Upper lobe of left lung (tissue), 6 donors: ENCODE data around the gene BTBD9. TPM values are rescaled to one million over a fixed set of nuclear protein-coding genes. Genes with fewer than 3 reads are reported as not detected.

ENCODE experiments used
- ATAC-seq, 2 donors: fragments of 200-7000 bp; cut with Tn5 transposase; one replicate each; pipeline ENCODE4 v1.9.1; 2022; ENCODE audit warnings: mild to moderate bottlenecking in 2 of 2, moderate library complexity in 2 of 2; ENCODE audit not compliant: low FRiP score in 2 of 2
- DNase-seq, 2 donors: peaks; one replicate each; pipeline ENCODE4 v3.0.0-alpha.2; 2019 to 2020
- H3K27ac ChIP-seq, 4 donors: fragments of 200-600 bp; sonication (generic); one replicate each; pipeline ENCODE4 v1.5.1; 2016 to 2019
- H3K27me3 ChIP-seq, 4 donors: fragments of 200-600 bp; sonication (generic); one replicate each; pipeline ENCODE4 v1.5.1; 2017 to 2019
- H3K36me3 ChIP-seq, 4 donors: fragments of 200-600 bp; sonication (generic); one replicate each; pipeline ENCODE4 v1.5.1; 2016 to 2019
- H3K4me1 ChIP-seq, 4 donors: fragments of 200-600 bp; sonication (generic); one replicate each; pipeline ENCODE4 v1.5.1; 2018 to 2019
- H3K4me3 ChIP-seq, 4 donors: fragments of 200-600 bp; sonication (generic); one replicate each; pipeline ENCODE4 v1.5.1; 2017 to 2019; ENCODE audit warnings: mild to moderate bottlenecking in 2 of 4, moderate library complexity in 1 of 4
- H3K9me3 ChIP-seq, 4 donors: fragments of 200-600 bp; sonication (generic); one replicate each; pipeline ENCODE4 v1.5.1; 2018 to 2019
- CTCF ChIP-seq, 6 experiments: fragments of 450-650 bp in 4 of 6; fragments of 200-600 bp in 2 of 6; sonication (generic) in 2 of 6; IDR thresholded peaks; one replicate each; pipeline ENCODE4 v1.5.1; 2016 to 2019; ENCODE audit warnings: antibody characterized with exemption in 6 of 6
- EP300 ChIP-seq, 4 donors: sonication (generic); formaldehyde crosslinking; IDR thresholded peaks; one replicate each; pipeline ENCODE4 v1.5.1; 2017; ENCODE audit warnings: antibody characterized with exemption in 4 of 4, control low read depth in 2 of 4
- POLR2A ChIP-seq, 4 donors: fragments of 450-650 bp; IDR thresholded peaks; one replicate each; pipeline ENCODE4 v1.5.1; 2016 to 2017; ENCODE audit warnings: antibody characterized with exemption in 4 of 4, mild to moderate bottlenecking in 2 of 4
- POLR2AphosphoS5 ChIP-seq, 2 donors: sonication (generic); formaldehyde crosslinking; IDR thresholded peaks; one replicate each; pipeline ENCODE4 v1.5.1; 2017; ENCODE audit warnings: antibody characterized with exemption in 2 of 2
- WGBS, 2 donors: methylation state at CpG; one replicate each; pipeline ENCODE4 v1.1.5; 2017 to 2018; 5-methylcytosine and 5-hydroxymethylcytosine counted together
- total RNA-seq, 6 donors: library from RNA; depleted of rRNA in 4 of 6; stranded (reverse); fragments of >200 nt in 4 of 6; gene quantifications; one replicate each; pipeline versions ENCODE4 v1.1.0 to v1.2.1, GENCODE V29; 2016 to 2021
- donor health status: DM: no; HTN: no; CAD: no; lungs with moderate emphysema.
- donor health status: DM: no; HTN: yes; CAD: no; lungs with severe emphysema.

The BTBD9 gene
- total RNA-seq, 6 donors from 2014 or later: 18.2 to 60.8 (median 44.9) TPM

DNA sequence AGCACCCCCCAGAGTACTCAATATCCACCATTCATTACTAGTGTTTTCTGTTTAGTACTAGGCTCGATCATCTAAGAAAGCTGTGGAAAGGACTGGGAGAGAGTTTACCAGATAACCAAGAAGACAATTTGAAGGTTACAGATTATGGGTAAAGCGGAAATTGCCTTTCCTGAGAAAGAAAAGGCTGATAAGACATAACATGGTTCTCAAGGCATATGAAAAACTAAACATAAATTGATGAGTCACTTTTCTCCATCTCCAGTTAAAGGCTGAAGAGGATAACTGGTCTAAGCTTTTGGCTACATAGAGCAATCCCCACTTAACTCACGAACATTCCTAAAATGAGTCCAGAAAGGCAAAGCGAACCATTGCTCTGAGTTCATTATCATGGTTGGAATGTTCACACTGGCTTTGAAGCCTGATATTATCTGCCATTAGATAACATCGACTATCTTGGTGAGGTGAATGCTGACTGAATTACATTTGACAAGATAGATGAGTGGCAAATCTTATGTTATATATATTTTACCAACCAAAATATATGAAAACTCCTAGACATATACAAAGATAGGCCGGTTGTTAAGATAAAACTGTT is 65.8 kb downstream of the BTBD9 start:
- WGBS, 2 donors: 91 to 93% methylated on average over 6 of the region's 6 CpGs
- no peak for TF ChIP-seq CTCF (IDR thresholded peaks at IDR 0.05)
- TF ChIP-seq POLR2AphosphoS5 (IDR thresholded peaks at IDR 0.05): no peak
- no peak for TF ChIP-seq EP300 (IDR thresholded peaks at IDR 0.05)
- TF ChIP-seq POLR2A (IDR thresholded peaks at IDR 0.05): no peak

GRCh38 chr6:38572186-38572813 is 67.4 kb downstream of the BTBD9 start:
- DNase-seq: no peak
- Histone ChIP-seq H3K4me3 (no peak overlapping the region), H3K27me3 (no peaks in the 10 kb centered on the region), H3K36me3 (peaks cover 0 to 6% (median 0%) of the 10 kb centered on the region in 4 donors), H3K9me3 (no peaks in the 10 kb centered on the region), H3K27ac (peak overlapping the region in 2 of 4 donors; percentile 52 to 73), H3K4me1 (peaks cover 11 to 17% (median 16%) of the 10 kb centered on the region in 4 donors)
- TF ChIP-seq POLR2A (IDR thresholded peaks at IDR 0.05): no peak
- peak in 1 of 4 donors; percentile 15 for TF ChIP-seq EP300 (IDR thresholded peaks at IDR 0.05)
- no peak for ATAC-seq
- 43 to 49% methylated on average over 3 of the region's 3 CpGs for WGBS, 2 donors

More for the DNA sequence above, 65.8 kb downstream of the BTBD9 start:
- no peak overlapping the region for H3K4me3 ChIP-seq
- peaks cover 0 to 8% (median 0%) of the 10 kb centered on the region in 4 donors for H3K36me3 ChIP-seq
- H3K27me3 ChIP-seq: no peaks in the 10 kb centered on the region
- DNase-seq (no peak), ATAC-seq (no peak)
- H3K27ac ChIP-seq: no peak overlapping the region
- H3K9me3 ChIP-seq: no peaks in the 10 kb centered on the region
- H3K4me1 ChIP-seq: peaks cover 11 to 16% (median 14%) of the 10 kb centered on the region in 4 donors

- DNase-seq (no peak), ATAC-seq (no peak)
- Histone ChIP-seq H3K9me3 (no peaks in the 10 kb centered on the region), H3K4me3 (no peak overlapping the region), H3K27me3 (no peaks in the 10 kb centered on the region), H3K27ac (peak overlapping the region in 3 of 4 donors; percentile 28 to 73 (median 52)), H3K4me1 (peaks cover 11 to 17% (median 16%) of the 10 kb centered on the region in 4 donors), H3K36me3 (no peaks in the 10 kb centered on the region)
- 85 to 100% methylated on average over 1 of the region's 1 CpG for WGBS, 2 donors
- TF ChIP-seq POLR2AphosphoS5 (IDR thresholded peaks at IDR 0.05): no peak
- no peak for TF ChIP-seq EP300 (IDR thresholded peaks at IDR 0.05)
- no peak for TF ChIP-seq POLR2A (IDR thresholded peaks at IDR 0.05)
- TF ChIP-seq CTCF (IDR thresholded peaks at IDR 0.05): no peak
Observed at GRCh38 chr6:38571721-38572120, 68.0 kb downstream of the BTBD9 start.

DNA sequence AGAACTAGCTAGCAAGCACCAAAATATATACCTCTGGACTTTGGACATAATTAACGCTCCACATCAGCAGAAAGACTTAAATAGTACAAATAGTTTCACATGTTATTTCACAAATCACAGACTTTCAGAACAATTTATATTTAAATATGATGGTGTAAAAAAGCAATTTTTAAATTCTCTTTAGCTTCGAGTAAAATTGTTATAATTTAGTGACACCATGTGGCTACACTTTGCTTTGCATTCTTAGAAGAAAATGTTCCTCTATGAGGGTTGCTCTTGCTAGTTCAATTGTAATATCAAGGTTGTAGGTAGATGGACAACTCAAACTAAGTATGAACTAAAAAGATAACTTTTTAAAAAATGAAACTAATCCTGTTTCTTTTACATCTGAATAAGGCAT is 69.0 kb downstream of the BTBD9 start:
- DNase-seq (no peak), ATAC-seq (no peak)
- Histone ChIP-seq H3K9me3 (no peaks in the 10 kb centered on the region), H3K27me3 (no peaks in the 10 kb centered on the region), H3K36me3 (no peaks in the 10 kb centered on the region), H3K27ac (peak overlapping the region in 1 of 4 donors; percentile 73), H3K4me1 (peaks cover 11 to 17% (median 16%) of the 10 kb centered on the region in 4 donors), H3K4me3 (no peak overlapping the region)
- TF ChIP-seq EP300 (IDR thresholded peaks at IDR 0.05): no peak
- TF ChIP-seq CTCF (IDR thresholded peaks at IDR 0.05): peak in 3 of 6 experiments; percentile 24 to 36 (median 27)
- no peak for TF ChIP-seq POLR2AphosphoS5 (IDR thresholded peaks at IDR 0.05)
- 48 to 57% methylated on average over 2 of the region's 2 CpGs for WGBS, 2 donors

DNA sequence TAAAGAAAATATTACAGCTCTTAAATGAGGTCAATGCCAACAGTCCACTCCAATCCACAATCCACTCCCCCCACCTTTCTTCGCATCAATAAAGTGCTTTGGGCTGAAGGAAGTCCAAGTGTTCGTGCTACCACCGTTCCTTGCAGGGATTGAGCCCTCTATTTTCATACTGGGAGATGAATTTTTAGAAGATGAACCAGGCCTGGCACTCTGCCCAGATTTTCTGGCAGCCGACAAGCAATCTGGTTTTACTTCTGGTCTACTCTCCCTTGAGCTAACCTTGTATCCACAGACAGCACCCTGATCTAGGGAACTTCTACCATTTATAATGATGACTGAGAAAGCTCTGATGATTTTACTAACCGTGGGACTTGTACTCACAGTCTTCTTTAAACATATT is 72.3 kb downstream of the BTBD9 start:
- Histone ChIP-seq H3K9me3 (no peaks in the 10 kb centered on the region), H3K4me1 (peaks cover 9 to 17% (median 16%) of the 10 kb centered on the region in 4 donors), H3K27ac (peak overlapping the region in 1 of 4 donors; percentile 51), H3K4me3 (no peak overlapping the region), H3K27me3 (no peaks in the 10 kb centered on the region), H3K36me3 (no peaks in the 10 kb centered on the region)
- DNase-seq (no peak), ATAC-seq (peak in 1 of 2 donors; percentile 50)
- WGBS, 2 donors: 53 to 57% methylated on average over 5 of the region's 5 CpGs
- no peak for TF ChIP-seq CTCF (IDR thresholded peaks at IDR 0.05)
- no peak for TF ChIP-seq POLR2A (IDR thresholded peaks at IDR 0.05)
- TF ChIP-seq POLR2AphosphoS5 (IDR thresholded peaks at IDR 0.05): no peak
- no peak for TF ChIP-seq EP300 (IDR thresholded peaks at IDR 0.05)
